GM23248 (cell line): Measurements from ENCODE around the gene CARD6. TPM values are rescaled to one million over a fixed set of nuclear protein-coding genes. Genes with fewer than 3 reads are reported as not detected.
"Not testable (repeated sequence)": the region's sequence is repeated elsewhere in the genome, so short reads cannot be mapped to it uniquely, and the experiment has no call there.

ENCODE experiments used
- DNase-seq: peaks from one replicate; pipeline ENCODE4 v3.0.0-alpha.2; 2015
- H2AFZ ChIP-seq: fragments of 200-600 bp; sonication (generic); 2 replicates; pipeline ENCODE4 v1.6.1; 2016; ENCODE audit warnings: antibody characterized with exemption
- H3F3A ChIP-seq: fragments of 200-600 bp; sonication (generic); 2 replicates; pipeline ENCODE4 v1.6.1; 2016; ENCODE audit warnings: mild to moderate bottlenecking, antibody characterized with exemption, mixed run types; ENCODE audit not compliant: insufficient read depth
- H3K27ac ChIP-seq: fragments of 200-600 bp; sonication (generic); 2 replicates; pipeline ENCODE4 v1.5.1; 2016; ENCODE audit warnings: mild to moderate bottlenecking
- H3K27me3 ChIP-seq: fragments of 200-600 bp; sonication (generic); replicated peaks from 2 replicates; pipeline ENCODE4 v1.6.1; 2016; ENCODE audit warnings: mild to moderate bottlenecking; ENCODE audit not compliant: insufficient read depth
- H3K36me3 ChIP-seq: fragments of 200-600 bp; sonication (generic); 2 replicates; pipeline ENCODE4 v1.6.1; 2016; ENCODE audit warnings: low read depth, mild to moderate bottlenecking
- H3K4me1 ChIP-seq: fragments of 200-600 bp; sonication (generic); 2 replicates; pipeline ENCODE4 v1.6.1; 2016; ENCODE audit warnings: mild to moderate bottlenecking; ENCODE audit not compliant: insufficient read depth
- H3K4me2 ChIP-seq: fragments of 200-600 bp; sonication (generic); one replicate; pipeline ENCODE4 v1.6.1; 2016; ENCODE audit warnings: mild to moderate bottlenecking; ENCODE audit not compliant: unreplicated experiment
- H3K4me3 ChIP-seq: fragments of 200-600 bp; sonication (generic); 2 replicates; pipeline ENCODE4 v1.5.1; 2016; ENCODE audit warnings: mild to moderate bottlenecking
- H3K79me2 ChIP-seq: fragments of 200-600 bp; sonication (generic); 2 replicates; pipeline ENCODE4 v1.6.1; 2016; ENCODE audit warnings: mild to moderate bottlenecking; ENCODE audit not compliant: insufficient read depth
- H3K9ac ChIP-seq: fragments of 200-600 bp; sonication (generic); 2 replicates; pipeline ENCODE4 v1.6.1; 2016; ENCODE audit warnings: mild to moderate bottlenecking
- H3K9me2 ChIP-seq: fragments of 200-600 bp; sonication (generic); 2 replicates; pipeline ENCODE4 v1.6.1; 2016; ENCODE audit warnings: mixed run types, mild to moderate bottlenecking, moderate library complexity; ENCODE audit not compliant: insufficient read depth
- H3K9me3 ChIP-seq: fragments of 200-600 bp; sonication (generic); one replicate; pipeline ENCODE4 v1.6.1; 2017; ENCODE audit warnings: low read depth
- H4K20me1 ChIP-seq: fragments of 200-600 bp; sonication (generic); 2 replicates; pipeline ENCODE4 v1.6.0; 2016; ENCODE audit not compliant: insufficient read depth
- EZH2 ChIP-seq: fragments of 200-600 bp; sonication (generic); IDR thresholded peaks from 2 replicates; pipeline ENCODE4 v1.6.1; 2018; ENCODE audit warnings: antibody characterized with exemption, mild to moderate bottlenecking; ENCODE audit not compliant: insufficient read depth, poor library complexity, severe bottlenecking
- EZH2phosphoT487 ChIP-seq: fragments of 200-600 bp; sonication (generic); IDR thresholded peaks from 2 replicates; pipeline ENCODE4 v1.6.1; 2018; ENCODE audit warnings: antibody characterized with exemption, moderate library complexity, mild to moderate bottlenecking, low read depth; ENCODE audit not compliant: insufficient read depth
- WGBS, 2 experiments: methylation state at CpG; one replicate each; pipeline ENCODE4 v1.1.6; 2015 to 2017; ENCODE audit warnings: low lambda C conversion rate in 2 of 2, low coverage in 1 of 2; ENCODE audit errors: missing lambda C conversion rate in 2 of 2; 5-methylcytosine and 5-hydroxymethylcytosine counted together
- in situ Hi-C: fragments of 300-500 bp; cut with MboI; formaldehyde crosslinking; loops from 2 replicates; pipeline ENCODE4 v1.15.0; 2020
- polyA plus RNA-seq: library from polyadenylated mRNA; unstranded; fragments of >200 nt; fragmentation: Nextera tagmentation; extraction: Ambion mirVana; gene quantifications from 2 replicates; pipeline ENCODE4 v1.2.1, GENCODE V29; 2016
- total RNA-seq: library from RNA; depleted of rRNA; stranded (reverse); fragments of >200 nt; shearing (Covaris generic); gene quantifications from 2 replicates; pipeline ENCODE4 v1.2.3, GENCODE V29; 2014

CARD6 gene
- total and polyA plus RNA-seq, 2 experiments from 2014 or later: 3.9 to 7.5 TPM

- TF ChIP-seq EZH2phosphoT487: no peak
- no peak for TF ChIP-seq EZH2
- in situ Hi-C loops: loop anchor here (25.0 kb wide), 1 partner anchor 1289 kb away; no protein-coding TSS in a partner anchor
Observed at GRCh38 chr5:40875958-40876357, 34.8 kb downstream of the CARD6 start.

DNA sequence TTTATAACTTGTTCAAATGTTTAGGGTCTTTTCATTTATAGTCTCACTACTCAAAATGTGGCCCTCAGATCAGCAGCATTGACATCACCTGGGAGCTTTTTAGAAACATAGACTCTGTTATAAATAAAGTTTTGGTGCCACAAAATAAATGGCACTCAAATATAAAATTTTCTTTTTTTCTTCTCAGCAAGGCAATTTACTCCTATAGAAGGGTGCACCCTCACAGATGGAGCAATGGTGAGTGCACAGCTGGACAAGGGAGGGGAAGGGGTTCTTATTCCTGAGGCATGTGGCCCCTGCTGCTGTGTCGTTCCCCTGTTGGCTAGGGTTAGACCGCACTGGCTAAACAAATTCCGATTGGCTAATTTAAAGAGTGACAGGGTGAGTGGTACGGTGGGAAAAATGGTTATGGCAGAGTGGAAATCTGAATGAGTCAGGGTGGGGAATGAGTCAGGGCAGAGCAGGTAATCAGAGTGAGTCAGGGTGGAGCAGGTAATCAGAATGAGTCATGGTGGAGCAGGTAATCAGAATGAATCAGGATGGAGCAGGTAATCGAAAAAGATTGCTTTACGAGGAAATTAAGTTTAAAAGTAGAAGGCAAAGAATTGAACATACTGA is 36.3 kb downstream of the CARD6 start:
- no peaks in the 10 kb centered on the region for H3K27me3 ChIP-seq
- WGBS, 2 experiments: 88 to 90% methylated on average over 6 of the region's 6 CpGs
- H3K9me3 ChIP-seq: no peaks in the 10 kb centered on the region
- no peak overlapping the region for H3K4me2 ChIP-seq
- no peaks in the 10 kb centered on the region for H4K20me1 ChIP-seq
- in situ Hi-C loops: loop anchor here (25.0 kb wide), 1 partner anchor 1290 kb away; no protein-coding TSS in a partner anchor
- no peaks in the 10 kb centered on the region for H3F3A ChIP-seq
- no peak for DNase-seq
- no peaks in the 10 kb centered on the region for H3K79me2 ChIP-seq
- no peak overlapping the region for H2AFZ ChIP-seq
- TF ChIP-seq EZH2phosphoT487 (no peak), EZH2 (no peak)
- H3K9me2 ChIP-seq: no peaks in the 10 kb centered on the region
- no peaks in the 10 kb centered on the region for H3K36me3 ChIP-seq
- no peak overlapping the region for H3K9ac ChIP-seq
- H3K4me3 ChIP-seq: no peak overlapping the region
- no peaks in the 10 kb centered on the region for H3K4me1 ChIP-seq
- no peak overlapping the region for H3K27ac ChIP-seq

More at GRCh38 chr5:40875958-40876357, 34.8 kb downstream of the CARD6 start:
- Histone ChIP-seq H3K36me3 (no peaks in the 10 kb centered on the region), H3K9me3 (no peaks in the 10 kb centered on the region), H3K4me2 (no peak overlapping the region), H3K9me2 (no peaks in the 10 kb centered on the region), H3K9ac (no peak overlapping the region), H3K79me2 (no peaks in the 10 kb centered on the region), H4K20me1 (no peaks in the 10 kb centered on the region), H3K4me1 (no peaks in the 10 kb centered on the region), H3K27ac (no peak overlapping the region), H3K27me3 (no peaks in the 10 kb centered on the region), H2AFZ (no peak overlapping the region), H3F3A (no peaks in the 10 kb centered on the region), H3K4me3 (no peak overlapping the region)
- 72 to 85% methylated on average over 3 of the region's 3 CpGs for WGBS, 2 experiments
- DNase-seq: no peak

GRCh38 chr5:40879163-40879942 is 38.2 kb downstream of the CARD6 start:
- H3K9me2 ChIP-seq: no peaks in the 10 kb centered on the region
- no peaks in the 10 kb centered on the region for H3K27me3 ChIP-seq
- H3K36me3 ChIP-seq: no peaks in the 10 kb centered on the region
- in situ Hi-C loops: loop anchor here (25.0 kb wide), 1 partner anchor 1292 kb away; no protein-coding TSS in a partner anchor
- WGBS, 2 experiments: 19 to 20% methylated on average over 10 of the region's 10 CpGs
- DNase-seq: peak; percentile 59
- TF ChIP-seq EZH2 (no peak), EZH2phosphoT487 (no peak)
- no peaks in the 10 kb centered on the region for H3K4me1 ChIP-seq
- H3K79me2 ChIP-seq: no peaks in the 10 kb centered on the region
- H3K27ac ChIP-seq: no peak overlapping the region
- no peak overlapping the region for H3K9ac ChIP-seq
- no peaks in the 10 kb centered on the region for H3K9me3 ChIP-seq
- peak overlapping the region; percentile 13 for H3K4me2 ChIP-seq
- no peaks in the 10 kb centered on the region for H4K20me1 ChIP-seq
- no peak overlapping the region for H3K4me3 ChIP-seq
- peak overlapping the region; percentile 65 for H2AFZ ChIP-seq
- H3F3A ChIP-seq: no peaks in the 10 kb centered on the region

- no peak overlapping the region for H3K9ac ChIP-seq
- H3K4me2 ChIP-seq: no peak overlapping the region
- H3K27ac ChIP-seq: no peak overlapping the region
- H3K9me2 ChIP-seq: no peaks in the 10 kb centered on the region
- WGBS, 2 experiments: 63 to 72% methylated on average over 4 of the region's 4 CpGs
- H4K20me1 ChIP-seq: no peaks in the 10 kb centered on the region
- DNase-seq: no peak
- in situ Hi-C loops: loop anchor here (25.0 kb wide), 1 partner anchor 1295 kb away; no protein-coding TSS in a partner anchor
- no peak overlapping the region for H3K4me3 ChIP-seq
- no peaks in the 10 kb centered on the region for H3F3A ChIP-seq
- no peak overlapping the region for H2AFZ ChIP-seq
- no peaks in the 10 kb centered on the region for H3K27me3 ChIP-seq
- TF ChIP-seq EZH2phosphoT487 (no peak), EZH2 (no peak)
- H3K4me1 ChIP-seq: no peaks in the 10 kb centered on the region
- no peaks in the 10 kb centered on the region for H3K36me3 ChIP-seq
- no peaks in the 10 kb centered on the region for H3K79me2 ChIP-seq
- H3K9me3 ChIP-seq: no peaks in the 10 kb centered on the region
Observed at GRCh38 chr5:40882291-40882690, 41.1 kb downstream of the CARD6 start.

DNA sequence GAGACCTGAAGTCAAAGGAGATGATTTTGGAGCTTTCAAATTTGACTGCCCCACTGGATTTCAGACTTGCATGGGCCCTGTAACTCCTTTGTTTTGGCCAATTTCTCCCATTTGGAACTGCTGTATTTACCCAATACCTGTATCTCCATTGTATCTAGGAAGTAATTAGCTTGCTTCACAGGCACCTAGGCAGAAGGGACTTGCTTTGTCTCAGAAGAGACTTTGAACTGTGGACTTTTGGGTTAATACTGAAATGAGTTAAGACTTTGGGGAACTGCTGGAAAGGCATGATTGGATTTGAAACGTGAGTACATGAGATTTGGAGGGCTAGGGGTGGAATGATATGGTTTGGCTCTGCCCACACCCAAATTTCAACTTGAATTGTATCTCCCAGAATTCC is 41.9 kb downstream of the CARD6 start:
- not testable (repeated sequence) for H3K4me2 ChIP-seq, H3K27me3 ChIP-seq, H3K4me1 ChIP-seq, H4K20me1 ChIP-seq, H3K4me3 ChIP-seq, H3K27ac ChIP-seq, H3F3A ChIP-seq, H3K9ac ChIP-seq, H3K9me3 ChIP-seq, H3K36me3 ChIP-seq, H2AFZ ChIP-seq, H3K9me2 ChIP-seq, H3K79me2 ChIP-seq, DNase-seq
- in situ Hi-C loops: loop anchor here (25.0 kb wide), 1 partner anchor 1296 kb away; no protein-coding TSS in a partner anchor
- 48 to 54% methylated on average over 1 of the region's 1 CpG for WGBS, 2 experiments

GRCh38 chr5:40895440-40896425 is 54.6 kb downstream of the CARD6 start:
- in situ Hi-C loops: loop anchor here (25.0 kb wide), 1 partner anchor 1308 kb away; no protein-coding TSS in a partner anchor

More at GRCh38 chr5:40895440-40896425, 54.6 kb downstream of the CARD6 start:
- not testable (repeated sequence) for H3K79me2 ChIP-seq, H4K20me1 ChIP-seq, H3K27ac ChIP-seq, H2AFZ ChIP-seq, H3K4me1 ChIP-seq, H3K4me3 ChIP-seq, H3K27me3 ChIP-seq, H3K9ac ChIP-seq, H3K9me2 ChIP-seq, H3F3A ChIP-seq, DNase-seq, H3K4me2 ChIP-seq, H3K9me3 ChIP-seq, H3K36me3 ChIP-seq
- 41 to 42% methylated on average over 10 of the region's 10 CpGs for WGBS, 2 experiments
